ENCODE data around the gene SMG6. TPM values are rescaled to one million over a fixed set of nuclear protein-coding genes. Genes with fewer than 3 reads are reported as not detected.

Gene SMG6
- total RNA-seq, 1 donor from 2014 or later: 19.4 TPM

DNA sequence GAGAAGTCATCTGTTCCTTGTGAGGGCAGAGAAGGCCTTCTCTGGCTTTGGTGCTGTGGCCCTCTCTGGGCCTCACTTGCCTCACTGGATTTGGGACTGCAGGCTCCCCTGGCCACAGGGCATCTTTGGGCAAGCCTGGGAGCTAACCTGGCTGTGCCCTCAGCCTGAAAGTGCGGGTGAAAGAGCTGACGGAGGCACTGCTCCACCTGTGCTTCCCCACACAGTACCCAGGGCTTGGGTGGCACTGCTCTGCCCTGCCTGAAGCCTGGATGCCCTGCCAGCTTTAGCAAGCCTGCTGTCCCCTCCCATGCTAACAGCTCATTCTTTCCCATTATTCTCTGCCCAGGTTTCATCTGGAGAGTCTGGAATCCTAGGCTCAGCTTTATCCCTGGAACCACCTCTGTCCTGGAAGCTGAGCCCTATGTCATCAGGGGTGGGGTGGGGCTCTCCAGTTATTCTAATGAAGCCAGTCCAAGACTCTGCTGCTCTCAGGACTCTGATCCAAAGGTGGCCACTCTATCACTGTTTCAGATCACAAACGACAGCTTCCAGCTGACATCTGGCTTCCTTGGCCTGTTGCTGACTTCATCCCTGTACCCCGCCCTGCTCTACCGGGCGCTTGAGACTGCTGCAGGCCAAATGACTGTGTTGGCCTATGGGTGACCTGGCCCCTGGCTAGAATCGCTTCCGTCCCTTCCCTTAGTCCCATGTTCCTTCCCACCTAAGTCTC is 219.4 kb downstream of the SMG6 start:
- no peak for TF ChIP-seq CTCF (conservative IDR thresholded peaks at IDR 0.05; ENCODE audit: low read depth, low read length)
- DNase-seq (ENCODE audit: low read depth): no peak
- H3K4me3 ChIP-seq (ENCODE audit: low read depth, low read length): no peak overlapping the region

- no peak overlapping the region for H3K4me3 ChIP-seq (ENCODE audit: low read depth, low read length)
- TF ChIP-seq CTCF (conservative IDR thresholded peaks at IDR 0.05; ENCODE audit: low read depth, low read length): no peak
- DNase-seq (ENCODE audit: low read depth): no peak
Observed at GRCh38 chr17:2083613-2084035, 220.0 kb downstream of the SMG6 start.

DNA sequence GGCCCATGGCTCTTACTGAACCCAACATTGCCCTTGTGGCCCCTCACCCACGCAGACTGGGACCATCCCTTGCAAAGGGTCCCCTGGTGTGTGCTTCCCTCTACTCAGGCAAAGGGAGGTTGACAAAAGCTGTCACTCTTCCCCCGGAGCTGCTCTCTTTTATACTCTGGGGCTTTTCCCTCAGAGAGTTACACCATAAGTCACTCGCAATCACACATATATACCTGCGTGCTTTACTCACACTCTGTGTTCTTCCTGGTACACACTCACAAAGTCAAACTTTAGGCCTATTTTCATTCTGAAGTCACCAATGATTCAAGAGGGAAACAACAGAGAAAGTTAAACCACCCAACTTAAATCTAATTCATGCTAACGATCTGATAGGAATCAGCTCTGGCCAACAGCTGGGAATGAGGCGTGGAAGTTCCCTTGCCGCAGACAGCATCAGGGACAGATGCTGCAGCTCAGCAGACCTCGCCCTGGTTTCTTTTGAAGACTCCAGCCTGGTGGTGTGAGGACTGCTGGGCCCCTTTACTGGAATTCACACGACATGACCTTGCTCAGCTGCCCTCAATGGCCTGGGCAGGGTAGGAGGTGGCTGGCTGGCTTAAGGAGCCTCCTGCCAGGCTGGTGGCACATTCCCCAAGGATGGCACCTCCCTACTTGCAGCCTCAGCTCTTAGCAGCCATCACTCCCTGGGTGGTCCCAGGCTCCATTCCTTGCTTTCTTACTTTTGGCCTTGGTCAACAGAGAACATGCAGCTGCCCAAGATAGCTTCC is 221.4 kb downstream of the SMG6 start:
- no peak overlapping the region for H3K4me3 ChIP-seq (ENCODE audit: low read depth, low read length)
- TF ChIP-seq CTCF (conservative IDR thresholded peaks at IDR 0.05; ENCODE audit: low read depth, low read length): no peak
- no peak for DNase-seq (ENCODE audit: low read depth)

- no peak overlapping the region for H3K4me3 ChIP-seq (ENCODE audit: low read depth, low read length)
- no peak for DNase-seq (ENCODE audit: low read depth)
- no peak for TF ChIP-seq CTCF (conservative IDR thresholded peaks at IDR 0.05; ENCODE audit: low read depth, low read length)
Observed at GRCh38 chr17:2081564-2081963, 222.0 kb downstream of the SMG6 start.

DNA sequence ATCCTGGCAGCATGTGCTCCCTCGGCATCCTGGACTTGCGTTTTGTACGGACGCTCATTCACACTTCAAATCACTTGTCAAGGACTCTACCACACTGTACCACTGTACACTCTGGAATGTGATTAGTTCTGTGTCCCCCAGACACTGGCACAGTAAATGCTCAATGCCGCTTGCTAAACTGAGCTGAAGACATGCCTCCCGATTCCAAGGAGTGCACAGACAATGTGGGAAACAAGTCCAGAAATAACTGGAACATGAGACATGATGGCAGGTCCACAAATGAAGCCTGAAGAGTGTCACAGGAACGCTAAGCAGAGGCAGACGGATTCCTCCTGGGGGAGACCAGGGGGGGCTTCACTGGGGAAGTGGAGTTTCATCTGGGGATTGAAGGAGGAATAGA is 226.5 kb downstream of the SMG6 start:
- no peak for DNase-seq (ENCODE audit: low read depth)
- TF ChIP-seq CTCF (conservative IDR thresholded peaks at IDR 0.05; ENCODE audit: low read depth, low read length): no peak
- H3K4me3 ChIP-seq (ENCODE audit: low read depth, low read length): no peak overlapping the region

DNA sequence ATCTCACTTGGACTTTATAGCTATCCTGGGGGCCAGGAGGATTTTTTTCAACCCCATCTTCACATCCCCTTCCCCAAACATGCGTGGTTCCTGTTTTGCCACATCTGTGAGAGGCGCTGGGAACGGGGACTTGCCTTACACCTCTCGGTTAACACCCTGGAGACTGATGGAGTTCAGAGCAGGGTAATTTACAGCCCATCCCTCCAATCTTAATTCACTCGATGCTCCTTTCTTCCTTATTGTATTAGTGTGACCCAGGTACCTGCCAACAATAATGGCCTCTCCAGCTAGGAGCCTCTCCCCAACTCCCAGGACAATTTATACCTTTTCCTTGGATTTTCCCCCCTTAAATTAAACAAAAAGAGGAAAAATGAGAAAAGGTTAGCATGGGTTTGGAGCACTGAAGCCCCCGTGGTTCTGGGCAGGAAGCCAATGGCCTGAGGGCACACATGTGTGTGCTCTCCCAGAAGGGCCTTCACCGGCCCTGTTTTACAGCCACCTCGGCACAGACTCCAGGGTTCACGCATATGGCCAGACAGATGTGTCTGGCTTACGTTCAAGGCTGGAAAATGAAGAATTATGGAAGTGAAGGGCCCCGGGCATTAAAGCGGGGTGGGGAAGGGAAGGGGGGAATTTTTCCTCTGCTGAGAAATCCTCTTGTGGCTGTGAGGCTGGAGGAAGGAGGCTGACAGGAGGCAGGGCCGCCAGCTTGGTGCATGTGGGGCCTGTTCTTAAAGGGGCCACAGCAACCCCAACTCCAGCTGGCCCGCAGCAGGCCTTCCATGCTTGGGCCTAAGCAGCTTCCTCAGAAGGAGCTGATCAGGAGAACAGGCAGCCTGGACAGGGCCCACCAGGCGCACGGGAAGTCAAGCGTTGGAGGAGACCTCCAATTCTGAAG is 227.2 kb downstream of the SMG6 start:
- no peak overlapping the region for H3K4me3 ChIP-seq (ENCODE audit: low read depth, low read length)
- no peak for TF ChIP-seq CTCF (conservative IDR thresholded peaks at IDR 0.05; ENCODE audit: low read depth, low read length)
- no peak for DNase-seq (ENCODE audit: low read depth)
